Loucy (cell line): ENCODE measurements around the gene GUCD1.

ENCODE experiments used
- CTCF ChIP-seq: fragments of 200-600 bp; sonication (generic); conservative IDR thresholded peaks from 2 replicates; pipeline ENCODE4 v1.5.1; 2014; ENCODE audit warnings: mild to moderate bottlenecking, antibody characterized with exemption, low read length
- EZH2phosphoT487 ChIP-seq: fragments of 200-600 bp; IDR thresholded peaks from 2 replicates; pipeline ENCODE4 v1.6.1; 2018; ENCODE audit warnings: antibody characterized with exemption, mild to moderate bottlenecking, moderate library complexity, borderline replicate concordance

- TF ChIP-seq CTCF (no peak), EZH2phosphoT487 (no peak)
These were observed 50.4 kb downstream of the GUCD1 start for GRCh38 chr22:24504540-24504939.
